Upper lobe of left lung (tissue), 4 donors: Measurements from ENCODE around the gene DIP2A.

Experiments
- EP300 ChIP-seq, 4 donors: sonication (generic); formaldehyde crosslinking; IDR thresholded peaks; one replicate each; pipeline ENCODE4 v1.5.1; 2017; ENCODE audit warnings: antibody characterized with exemption in 4 of 4, control low read depth in 2 of 4
- POLR2A ChIP-seq, 4 donors: fragments of 450-650 bp; IDR thresholded peaks; one replicate each; pipeline ENCODE4 v1.5.1; 2016 to 2017; ENCODE audit warnings: antibody characterized with exemption in 4 of 4, mild to moderate bottlenecking in 2 of 4
- POLR2AphosphoS5 ChIP-seq, 2 donors: sonication (generic); formaldehyde crosslinking; IDR thresholded peaks; one replicate each; pipeline ENCODE4 v1.5.1; 2017; ENCODE audit warnings: antibody characterized with exemption in 2 of 2
- TF ChIP-seq, protein P1 (sequence below), 6 experiments: fragments of 450-650 bp in 4 of 6; fragments of 200-600 bp in 2 of 6; sonication (generic) in 2 of 6; IDR thresholded peaks; one replicate each; pipeline ENCODE4 v1.5.1; 2016 to 2019; ENCODE audit warnings: antibody characterized with exemption in 6 of 6

DNA sequence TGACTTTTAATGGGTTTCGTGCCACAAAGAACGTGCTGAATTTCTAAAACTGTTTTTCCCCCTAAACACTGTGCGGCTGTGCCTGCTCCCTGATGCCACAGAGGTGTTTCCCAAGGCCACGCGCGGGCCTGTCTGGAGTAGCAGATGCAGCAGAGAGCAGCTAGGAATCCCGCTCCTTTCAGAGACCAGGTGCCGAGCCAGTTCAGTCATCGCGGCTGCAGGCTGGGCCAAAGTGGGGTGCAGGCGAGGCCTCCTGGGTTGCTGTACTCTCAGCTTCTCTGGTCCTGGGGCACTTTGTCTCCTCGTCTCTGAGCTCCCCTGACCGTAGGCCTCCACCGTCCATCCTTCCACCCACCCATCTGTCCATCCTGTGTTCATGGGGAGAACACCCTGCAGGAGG is 17.4 kb upstream of the DIP2A start:
- TF ChIP-seq POLR2AphosphoS5 (IDR thresholded peaks at IDR 0.05) (no peak), POLR2A (IDR thresholded peaks at IDR 0.05) (no peak), EP300 (IDR thresholded peaks at IDR 0.05) (no peak)
- TF ChIP-seq, protein P1, sequence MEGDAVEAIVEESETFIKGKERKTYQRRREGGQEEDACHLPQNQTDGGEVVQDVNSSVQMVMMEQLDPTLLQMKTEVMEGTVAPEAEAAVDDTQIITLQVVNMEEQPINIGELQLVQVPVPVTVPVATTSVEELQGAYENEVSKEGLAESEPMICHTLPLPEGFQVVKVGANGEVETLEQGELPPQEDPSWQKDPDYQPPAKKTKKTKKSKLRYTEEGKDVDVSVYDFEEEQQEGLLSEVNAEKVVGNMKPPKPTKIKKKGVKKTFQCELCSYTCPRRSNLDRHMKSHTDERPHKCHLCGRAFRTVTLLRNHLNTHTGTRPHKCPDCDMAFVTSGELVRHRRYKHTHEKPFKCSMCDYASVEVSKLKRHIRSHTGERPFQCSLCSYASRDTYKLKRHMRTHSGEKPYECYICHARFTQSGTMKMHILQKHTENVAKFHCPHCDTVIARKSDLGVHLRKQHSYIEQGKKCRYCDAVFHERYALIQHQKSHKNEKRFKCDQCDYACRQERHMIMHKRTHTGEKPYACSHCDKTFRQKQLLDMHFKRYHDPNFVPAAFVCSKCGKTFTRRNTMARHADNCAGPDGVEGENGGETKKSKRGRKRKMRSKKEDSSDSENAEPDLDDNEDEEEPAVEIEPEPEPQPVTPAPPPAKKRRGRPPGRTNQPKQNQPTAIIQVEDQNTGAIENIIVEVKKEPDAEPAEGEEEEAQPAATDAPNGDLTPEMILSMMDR (IDR thresholded peaks at IDR 0.05), result no peak
